Peyer's patch (tissue), 4 donors: ENCODE data around the gene YIPF1.

Experiments used
- POLR2A ChIP-seq, 2 donors: fragments of 450-650 bp; IDR thresholded peaks; one replicate each; pipeline ENCODE4 v1.5.1; 2017; ENCODE audit warnings: antibody characterized with exemption in 2 of 2, mild to moderate bottlenecking in 2 of 2, moderate library complexity in 2 of 2
- TF ChIP-seq, protein P1 (sequence below), 6 experiments: fragments of 450-650 bp in 4 of 6; fragments of 200-600 bp in 2 of 6; sonication (generic) in 1 of 6; IDR thresholded peaks; one replicate each; pipeline ENCODE4 v1.5.1; 2017 to 2019; ENCODE audit warnings: antibody characterized with exemption in 6 of 6, mild to moderate bottlenecking in 3 of 6, moderate library complexity in 1 of 6

DNA sequence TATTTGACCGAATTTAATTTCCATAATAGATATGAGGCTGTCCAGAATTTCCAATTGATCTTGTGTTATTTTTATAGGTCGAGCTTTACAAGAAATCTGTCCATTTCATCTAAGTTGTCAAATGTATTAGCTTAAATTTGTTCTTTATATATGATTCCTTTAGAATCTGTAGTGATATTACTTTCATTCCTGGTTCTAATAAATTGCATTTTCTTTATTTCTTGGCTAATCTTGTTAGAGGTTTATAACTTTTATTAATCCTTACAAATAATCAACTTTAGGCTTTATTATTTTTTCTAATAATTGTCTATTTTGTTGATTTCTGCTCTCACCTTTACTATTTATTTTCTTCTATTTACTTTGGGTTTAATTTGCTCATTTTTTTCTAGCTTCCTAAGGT, 41.9 kb upstream of the YIPF1 start:
- TF ChIP-seq, protein P1, sequence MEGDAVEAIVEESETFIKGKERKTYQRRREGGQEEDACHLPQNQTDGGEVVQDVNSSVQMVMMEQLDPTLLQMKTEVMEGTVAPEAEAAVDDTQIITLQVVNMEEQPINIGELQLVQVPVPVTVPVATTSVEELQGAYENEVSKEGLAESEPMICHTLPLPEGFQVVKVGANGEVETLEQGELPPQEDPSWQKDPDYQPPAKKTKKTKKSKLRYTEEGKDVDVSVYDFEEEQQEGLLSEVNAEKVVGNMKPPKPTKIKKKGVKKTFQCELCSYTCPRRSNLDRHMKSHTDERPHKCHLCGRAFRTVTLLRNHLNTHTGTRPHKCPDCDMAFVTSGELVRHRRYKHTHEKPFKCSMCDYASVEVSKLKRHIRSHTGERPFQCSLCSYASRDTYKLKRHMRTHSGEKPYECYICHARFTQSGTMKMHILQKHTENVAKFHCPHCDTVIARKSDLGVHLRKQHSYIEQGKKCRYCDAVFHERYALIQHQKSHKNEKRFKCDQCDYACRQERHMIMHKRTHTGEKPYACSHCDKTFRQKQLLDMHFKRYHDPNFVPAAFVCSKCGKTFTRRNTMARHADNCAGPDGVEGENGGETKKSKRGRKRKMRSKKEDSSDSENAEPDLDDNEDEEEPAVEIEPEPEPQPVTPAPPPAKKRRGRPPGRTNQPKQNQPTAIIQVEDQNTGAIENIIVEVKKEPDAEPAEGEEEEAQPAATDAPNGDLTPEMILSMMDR (IDR thresholded peaks at IDR 0.05), result no peak
- TF ChIP-seq POLR2A (IDR thresholded peaks at IDR 0.05), result no peak
